Measurements from ENCODE around the gene ZSCAN20. TPM values are rescaled to one million over a fixed set of nuclear protein-coding genes. Genes with fewer than 3 reads are reported as not detected.

The ZSCAN20 gene
- total RNA-seq, 1 donor from 2014 or later: 5.7 TPM

GRCh38 chr1:33532250-33532649 lies 59.8 kb downstream of the ZSCAN20 start:
- Histone ChIP-seq H3K4me1 (no peaks in the 10 kb centered on the region), H3K27ac (replicated peaks) (no peak overlapping the region), H3K36me3 (no peaks in the 10 kb centered on the region), H3K9me3 (replicated peaks) (no peaks in the 10 kb centered on the region), H3K4me3 (no peak overlapping the region), H3K27me3 (ENCODE audit: low read depth) (no peaks in the 10 kb centered on the region)
- intact Hi-C loops (cut with micrococcal nuclease): no loop called here
- TF ChIP-seq CTCF (IDR thresholded peaks at IDR 0.05; ENCODE audit: borderline replicate concordance): no peak
- DNase-seq: no peak

GRCh38 chr1:33532936-33533335 lies 60.5 kb downstream of the ZSCAN20 start:
- H3K36me3 ChIP-seq: no peaks in the 10 kb centered on the region

GRCh38 chr1:33535334-33535733 lies 62.9 kb downstream of the ZSCAN20 start:
- intact Hi-C loops (cut with micrococcal nuclease): no loop called here
- no peak for DNase-seq
- H3K27me3 ChIP-seq (ENCODE audit: low read depth): no peaks in the 10 kb centered on the region
- H3K4me1 ChIP-seq: no peaks in the 10 kb centered on the region
- TF ChIP-seq CTCF (IDR thresholded peaks at IDR 0.05; ENCODE audit: borderline replicate concordance): no peak
- no peaks in the 10 kb centered on the region for H3K36me3 ChIP-seq
- H3K4me3 ChIP-seq: no peak overlapping the region
- no peak overlapping the region for H3K27ac ChIP-seq (replicated peaks)
- H3K9me3 ChIP-seq (replicated peaks): no peaks in the 10 kb centered on the region

More at GRCh38 chr1:33532936-33533335, 60.5 kb downstream of the ZSCAN20 start:
- intact Hi-C loops (cut with micrococcal nuclease): no loop called here
- no peaks in the 10 kb centered on the region for H3K4me1 ChIP-seq
- no peak overlapping the region for H3K27ac ChIP-seq (replicated peaks)
- no peaks in the 10 kb centered on the region for H3K27me3 ChIP-seq (ENCODE audit: low read depth)
- no peak overlapping the region for H3K4me3 ChIP-seq
- no peak for TF ChIP-seq CTCF (IDR thresholded peaks at IDR 0.05; ENCODE audit: borderline replicate concordance)
- DNase-seq: no peak
- H3K9me3 ChIP-seq (replicated peaks): no peaks in the 10 kb centered on the region

- no peak for TF ChIP-seq CTCF (IDR thresholded peaks at IDR 0.05; ENCODE audit: borderline replicate concordance)
- Histone ChIP-seq H3K9me3 (replicated peaks) (no peaks in the 10 kb centered on the region), H3K36me3 (no peaks in the 10 kb centered on the region), H3K27ac (replicated peaks) (no peak overlapping the region), H3K4me3 (no peak overlapping the region), H3K4me1 (no peaks in the 10 kb centered on the region), H3K27me3 (ENCODE audit: low read depth) (no peaks in the 10 kb centered on the region)
- intact Hi-C loops (cut with micrococcal nuclease): no loop called here
- DNase-seq: no peak
Measured at GRCh38 chr1:33537885-33538284, 65.4 kb downstream of the ZSCAN20 start.

- H3K4me1 ChIP-seq: no peaks in the 10 kb centered on the region
- no peak for DNase-seq
- no peak for TF ChIP-seq CTCF (IDR thresholded peaks at IDR 0.05; ENCODE audit: borderline replicate concordance)
- intact Hi-C loops (cut with micrococcal nuclease): no loop called here
- H3K36me3 ChIP-seq: no peaks in the 10 kb centered on the region
- no peaks in the 10 kb centered on the region for H3K9me3 ChIP-seq (replicated peaks)
- H3K27me3 ChIP-seq (ENCODE audit: low read depth): no peaks in the 10 kb centered on the region
- no peak overlapping the region for H3K27ac ChIP-seq (replicated peaks)
- no peak overlapping the region for H3K4me3 ChIP-seq
Measured at GRCh38 chr1:33541966-33542365, 69.5 kb downstream of the ZSCAN20 start.

Other genes starting within 250 kb of the ZSCAN20 start
- gene ZNF362, start 216.2 kb upstream of the ZSCAN20 start, total RNA-seq: 32.4 TPM
- not detected for gene A3GALT2, start 151.5 kb upstream of the ZSCAN20 start, total RNA-seq
- gene PHC2, start 41.5 kb upstream of the ZSCAN20 start, total RNA-seq: 105 TPM

Data from left ventricle myocardium inferior (tissue), 1 donor.